Activated CD4-positive, alpha-beta T cell treated with anti-CD3 and anti-CD28 coated beads, Interleukin-2, amount 10 ng/mL, durations not matched to agents 7 days and 5 days (primary cell): ENCODE measurements around the gene SORCS2. TPM values are rescaled to one million over a fixed set of nuclear protein-coding genes. Genes with fewer than 3 reads are reported as not detected.

ENCODE experiments used
- CTCF ChIA-PET: fragments of 350-600 bp; sonication (Branson Sonifier 250); formaldehyde crosslinking; loops from one replicate; lab custom pipeline; 2021; ENCODE audit warnings: antibody characterized with exemption; lab: Charles Lee
- POLR2A ChIA-PET: fragments of 350-600 bp; sonication (Branson Sonifier 250); formaldehyde crosslinking; loops from one replicate; lab custom pipeline; 2021; ENCODE audit warnings: antibody characterized with exemption; lab: Charles Lee
- DNase-seq: peaks from one replicate; pipeline ENCODE4 v3.0.0-alpha.2; 2020
- H3K27ac Mint-ChIP-seq: one replicate; pipeline ENCODE4 v1.8.0; 2021; ENCODE audit warnings: mild to moderate bottlenecking, moderate library complexity, mixed read lengths
- H3K27me3 Mint-ChIP-seq: one replicate; pipeline ENCODE4 v1.8.0; 2021; ENCODE audit warnings: mixed read lengths
- H3K36me3 Mint-ChIP-seq: one replicate; pipeline ENCODE4 v1.8.0; 2021; ENCODE audit warnings: low read depth, mixed read lengths
- H3K4me1 Mint-ChIP-seq: one replicate; pipeline ENCODE4 v1.8.0; 2021; ENCODE audit warnings: mixed read lengths
- H3K4me3 Mint-ChIP-seq: one replicate; pipeline ENCODE4 v1.8.0; 2021; ENCODE audit warnings: mild to moderate bottlenecking, moderate library complexity, mixed read lengths
- H3K9me3 Mint-ChIP-seq: one replicate; pipeline ENCODE4 v1.8.0; 2021; ENCODE audit warnings: mixed read lengths
- total RNA-seq, 2 experiments: library from RNA; stranded (reverse); gene quantifications; one replicate each; pipeline ENCODE4 v1.2.3, GENCODE V29; 2021

Gene SORCS2
- not detected for total RNA-seq

DNA sequence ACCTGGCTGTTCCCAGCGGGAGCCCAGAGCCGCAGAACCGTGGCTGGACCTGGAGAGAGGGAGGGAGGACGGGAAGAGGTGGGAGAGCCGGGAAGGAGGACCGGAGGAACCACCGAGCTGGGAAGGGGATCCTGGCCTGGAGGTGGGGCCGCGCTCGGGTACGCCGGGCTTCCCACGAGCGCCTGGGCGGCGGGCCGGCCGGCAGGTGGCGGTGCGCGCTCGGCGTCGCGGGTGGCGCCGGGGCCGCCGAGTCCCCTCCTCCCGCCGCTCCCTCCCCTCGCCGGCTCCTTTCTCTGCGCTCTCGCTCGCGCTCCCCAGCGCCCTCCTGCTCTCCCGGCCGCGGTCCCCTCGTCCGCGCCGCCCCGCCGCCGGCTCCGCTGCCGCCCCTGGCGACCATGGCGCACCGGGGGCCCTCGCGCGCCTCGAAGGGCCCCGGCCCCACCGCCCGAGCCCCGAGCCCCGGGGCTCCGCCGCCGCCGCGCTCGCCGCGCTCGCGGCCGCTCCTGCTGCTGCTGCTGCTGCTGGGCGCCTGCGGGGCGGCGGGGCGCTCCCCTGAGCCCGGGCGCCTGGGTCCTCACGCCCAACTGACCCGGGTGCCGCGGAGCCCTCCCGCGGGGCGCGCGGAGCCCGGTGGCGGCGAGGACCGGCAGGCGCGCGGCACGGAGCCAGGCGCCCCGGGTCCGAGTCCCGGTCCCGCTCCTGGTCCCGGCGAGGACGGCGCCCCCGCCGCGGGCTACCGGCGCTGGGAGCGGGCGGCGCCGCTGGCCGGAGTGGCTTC is at the start of gene SORCS2:
Gene SORCS2 (plus strand): TSS at position 287 of the 778 bp plus-strand sequence.
- H3K4me3 Mint-ChIP-seq = peak within 1 kb of the TSS; percentile 56
- H3K9me3 Mint-ChIP-seq = no peaks in the 10 kb centered on the region
- POLR2A ChIA-PET = no interaction called here
- no peaks in the 10 kb centered on the region for H3K36me3 Mint-ChIP-seq
- H3K27me3 Mint-ChIP-seq = peaks cover 37% of the 10 kb centered on the region
- CTCF ChIA-PET = interaction anchor here (1.3 kb wide), 1 partner anchor 777 kb away, joined by 3 read pairs; no protein-coding TSS in a partner anchor
- no peaks in the 10 kb centered on the region for H3K4me1 Mint-ChIP-seq
- DNase-seq = peak; percentile 36
- no peak within 1 kb of the TSS for H3K27ac Mint-ChIP-seq

DNA sequence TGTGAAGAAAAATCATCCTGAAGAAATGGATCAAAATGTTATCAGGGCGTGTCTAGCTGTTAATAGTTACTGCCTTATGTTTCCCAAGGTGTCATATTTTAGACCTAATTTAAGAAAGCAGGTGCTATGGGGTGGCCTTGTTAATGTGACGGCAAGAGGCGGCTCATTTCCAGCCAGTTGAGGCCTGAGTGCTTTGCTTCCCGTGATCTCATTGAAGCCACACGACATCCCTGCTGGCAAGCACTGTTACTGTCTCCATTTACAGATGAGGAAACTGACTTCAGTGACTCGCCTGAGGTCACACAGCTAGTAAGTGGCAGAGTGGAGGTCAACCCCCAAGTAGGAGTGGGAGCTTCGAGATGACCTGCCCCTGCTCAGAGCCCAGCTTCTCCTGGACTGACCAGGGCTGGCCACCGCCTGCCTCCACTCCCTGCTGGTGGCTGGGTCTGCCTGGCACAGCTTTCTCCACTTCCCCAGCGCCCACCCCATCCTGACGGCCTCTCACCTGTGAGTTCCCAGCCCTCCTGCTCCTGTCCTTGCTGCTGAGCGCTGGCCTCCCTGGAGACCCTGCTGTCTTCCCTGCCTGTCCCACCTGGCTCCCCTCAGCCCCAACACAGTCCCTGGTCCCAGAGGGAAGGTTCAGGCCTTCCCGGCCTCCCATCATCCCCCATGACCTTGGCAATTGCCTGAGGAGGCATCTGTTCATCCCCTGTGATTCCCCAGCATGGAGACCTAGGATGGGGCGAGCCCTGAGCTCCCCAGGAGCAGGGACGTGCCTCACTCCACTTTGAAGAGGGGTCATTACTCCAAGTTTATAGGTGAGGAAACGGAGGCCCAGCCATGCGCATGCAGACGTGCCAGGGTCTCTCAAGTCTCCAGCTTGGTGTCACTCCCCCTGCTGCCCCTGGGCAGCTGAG is 47.7 kb upstream of the SORCS2 start:
- no peaks in the 10 kb centered on the region for H3K9me3 Mint-ChIP-seq
- H3K27ac Mint-ChIP-seq = no peak overlapping the region
- H3K27me3 Mint-ChIP-seq = no peaks in the 10 kb centered on the region
- H3K4me3 Mint-ChIP-seq = no peak overlapping the region
- no peaks in the 10 kb centered on the region for H3K36me3 Mint-ChIP-seq
- POLR2A ChIA-PET = no interaction called here
- no peaks in the 10 kb centered on the region for H3K4me1 Mint-ChIP-seq
- CTCF ChIA-PET = no interaction called here
- DNase-seq = no peak

DNA sequence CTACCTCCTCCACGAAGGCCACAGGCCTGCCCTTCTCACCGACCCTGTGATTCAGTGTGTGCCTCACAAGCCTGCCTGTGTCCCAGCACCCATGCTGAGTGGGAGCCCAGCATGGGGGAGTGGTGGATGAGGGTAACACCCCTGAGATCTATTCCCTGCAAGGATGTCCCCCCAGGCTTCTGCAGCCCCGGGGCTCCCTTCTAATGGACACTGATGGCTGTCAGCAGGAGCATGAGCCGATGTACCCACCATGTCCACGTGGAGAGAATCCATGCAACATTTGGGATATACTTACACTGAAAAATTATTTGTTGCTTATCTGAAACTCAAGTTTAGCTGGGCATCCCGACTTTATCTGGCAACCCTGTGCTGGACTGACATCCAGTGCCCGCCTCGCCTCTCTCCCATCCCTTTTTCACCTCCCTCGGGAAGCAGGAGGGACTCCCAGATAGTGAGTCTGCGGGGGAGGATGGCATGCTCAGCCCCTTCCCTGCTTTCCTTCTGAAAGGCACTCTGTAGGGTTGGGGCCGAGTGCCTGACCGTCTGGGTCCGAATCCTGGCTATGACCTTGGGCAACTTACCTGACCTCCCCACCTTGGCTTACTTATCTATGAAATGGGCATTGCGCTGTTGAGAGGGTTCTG is 46.9 kb upstream of the SORCS2 start:
- no peaks in the 10 kb centered on the region for H3K27me3 Mint-ChIP-seq
- H3K4me3 Mint-ChIP-seq = no peak overlapping the region
- DNase-seq = no peak
- POLR2A ChIA-PET = no interaction called here
- CTCF ChIA-PET = no interaction called here
- no peaks in the 10 kb centered on the region for H3K4me1 Mint-ChIP-seq
- H3K9me3 Mint-ChIP-seq = no peaks in the 10 kb centered on the region
- no peaks in the 10 kb centered on the region for H3K36me3 Mint-ChIP-seq
- no peak overlapping the region for H3K27ac Mint-ChIP-seq

DNA sequence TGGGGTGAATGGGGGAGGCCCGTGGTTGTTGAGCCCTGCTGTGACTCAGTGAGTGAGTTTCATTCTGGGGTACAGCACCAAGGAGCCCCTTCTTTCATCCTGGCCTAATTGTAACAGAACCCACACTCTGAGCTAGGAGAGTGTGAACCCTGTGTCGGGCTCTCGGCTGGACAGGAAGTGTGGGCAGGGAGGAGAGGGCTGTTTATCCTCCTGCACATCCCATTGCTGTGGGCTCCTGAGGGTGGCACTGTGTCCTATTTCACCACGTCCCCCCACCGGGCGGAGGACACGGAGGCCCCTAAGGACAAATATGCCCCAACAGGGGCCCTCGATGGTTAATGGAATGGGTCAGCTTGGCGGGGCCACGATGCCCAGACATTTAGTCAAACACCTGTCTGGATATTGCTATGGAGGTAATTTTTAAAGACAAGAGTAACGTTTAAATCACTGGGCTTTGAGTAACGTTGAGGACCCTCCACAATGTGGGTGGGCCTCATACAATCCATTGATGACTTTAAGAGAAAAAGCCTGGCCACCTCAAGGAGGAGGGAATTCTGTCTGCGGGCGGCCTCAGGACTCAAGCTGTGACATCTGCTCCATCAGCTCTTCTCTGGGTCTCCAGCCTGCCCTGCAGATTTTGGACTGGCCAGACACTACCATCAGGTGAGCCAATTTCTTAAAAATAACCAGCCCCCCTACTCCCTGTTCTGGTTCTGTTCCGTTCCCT is 46.1 kb upstream of the SORCS2 start:
- Mint-ChIP-seq H3K4me1 (no peaks in the 10 kb centered on the region), H3K36me3 (no peaks in the 10 kb centered on the region), H3K4me3 (no peak overlapping the region), H3K27me3 (no peaks in the 10 kb centered on the region), H3K27ac (no peak overlapping the region), H3K9me3 (no peaks in the 10 kb centered on the region)
- POLR2A ChIA-PET = no interaction called here
- CTCF ChIA-PET = no interaction called here
- DNase-seq = no peak

DNA sequence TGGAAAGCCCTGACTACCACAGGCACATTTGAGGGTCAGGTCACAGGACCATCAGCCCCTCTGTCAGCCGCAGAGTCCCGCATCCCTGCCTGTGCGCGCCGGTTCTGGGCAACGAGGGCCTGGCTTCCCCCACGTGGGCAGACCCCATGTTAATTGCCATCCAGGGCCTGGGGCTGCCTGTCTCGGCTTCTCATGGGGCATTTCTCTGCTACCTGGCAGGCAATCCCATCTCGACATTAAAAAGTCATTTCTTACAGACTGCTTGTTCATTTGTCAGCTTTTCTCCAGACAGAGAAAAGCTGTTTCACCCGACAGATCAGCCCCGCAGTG is 45.6 kb upstream of the SORCS2 start:
- H3K9me3 Mint-ChIP-seq = no peaks in the 10 kb centered on the region
- no peaks in the 10 kb centered on the region for H3K27me3 Mint-ChIP-seq
- H3K4me3 Mint-ChIP-seq = no peak overlapping the region
- H3K36me3 Mint-ChIP-seq = no peaks in the 10 kb centered on the region
- H3K27ac Mint-ChIP-seq = no peak overlapping the region
- no peaks in the 10 kb centered on the region for H3K4me1 Mint-ChIP-seq
- ChIA-PET POLR2A (no interaction called here), CTCF (no interaction called here)
- no peak for DNase-seq

DNA sequence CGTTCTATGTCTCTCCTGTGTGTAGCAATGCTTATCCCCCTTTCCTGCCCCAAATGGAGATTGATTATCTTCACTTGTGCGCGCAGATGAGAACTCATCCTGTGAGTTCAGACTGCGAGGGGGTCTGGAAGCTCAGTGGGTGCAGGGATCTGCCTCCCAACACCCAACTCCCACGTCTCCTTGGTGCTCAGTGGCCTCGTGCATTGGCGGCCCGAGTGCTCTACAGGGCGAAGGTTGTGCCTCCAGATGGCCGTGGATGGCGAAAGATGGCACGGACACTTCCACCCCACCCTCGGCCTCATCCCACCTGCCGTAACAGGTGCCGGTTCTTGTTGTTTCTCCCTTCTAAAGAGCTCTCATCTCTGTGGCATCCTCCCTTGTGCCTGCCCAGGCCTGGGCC is 45.1 kb upstream of the SORCS2 start:
- Mint-ChIP-seq H3K9me3 (no peaks in the 10 kb centered on the region), H3K4me3 (no peak overlapping the region), H3K36me3 (no peaks in the 10 kb centered on the region), H3K27me3 (no peaks in the 10 kb centered on the region), H3K4me1 (no peaks in the 10 kb centered on the region), H3K27ac (no peak overlapping the region)
- POLR2A ChIA-PET = no interaction called here
- no peak for DNase-seq
- CTCF ChIA-PET = interaction anchor here (1.4 kb wide), 1 partner anchor 218 kb away, joined by 3 read pairs; no protein-coding TSS in a partner anchor

DNA sequence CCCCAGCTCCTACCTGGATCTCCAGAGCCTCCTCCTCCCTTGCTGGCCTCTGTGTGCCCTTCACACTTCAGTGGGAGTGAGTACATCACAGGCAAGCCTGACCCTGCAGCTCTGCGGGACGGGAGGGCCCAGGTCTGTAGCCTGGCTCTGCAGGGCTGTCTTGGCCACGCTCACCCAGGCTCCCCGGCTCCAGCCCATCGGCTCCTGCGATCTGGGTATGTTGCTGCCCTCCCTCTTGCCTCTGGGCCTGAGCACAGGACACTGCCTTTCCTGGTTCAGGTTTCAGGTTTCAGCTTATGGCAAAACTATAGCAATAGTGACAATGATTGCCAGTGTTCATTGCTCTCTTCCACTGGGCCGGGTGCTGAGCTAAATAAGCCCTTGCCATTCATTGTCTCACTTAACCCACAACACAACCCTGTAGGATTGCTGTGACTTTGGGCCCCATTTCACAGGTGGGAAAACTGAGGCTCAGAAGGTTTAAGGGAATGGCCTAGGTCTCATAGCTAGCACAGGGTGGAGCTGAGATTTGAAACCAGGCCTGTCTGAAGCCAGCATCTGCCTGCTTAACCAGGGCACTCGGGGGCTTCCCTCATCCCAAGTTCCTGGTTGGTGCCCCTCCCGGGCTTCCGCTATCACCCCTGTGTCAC is 44.6 kb upstream of the SORCS2 start:
- Mint-ChIP-seq H3K36me3 (no peaks in the 10 kb centered on the region), H3K27ac (no peak overlapping the region), H3K9me3 (no peaks in the 10 kb centered on the region), H3K4me3 (no peak overlapping the region), H3K27me3 (no peaks in the 10 kb centered on the region), H3K4me1 (no peaks in the 10 kb centered on the region)
- ChIA-PET POLR2A (no interaction called here), CTCF (interaction anchor here (1.4 kb wide), 1 partner anchor 217 kb away, joined by 3 read pairs; no protein-coding TSS in a partner anchor)
- no peak for DNase-seq

DNA sequence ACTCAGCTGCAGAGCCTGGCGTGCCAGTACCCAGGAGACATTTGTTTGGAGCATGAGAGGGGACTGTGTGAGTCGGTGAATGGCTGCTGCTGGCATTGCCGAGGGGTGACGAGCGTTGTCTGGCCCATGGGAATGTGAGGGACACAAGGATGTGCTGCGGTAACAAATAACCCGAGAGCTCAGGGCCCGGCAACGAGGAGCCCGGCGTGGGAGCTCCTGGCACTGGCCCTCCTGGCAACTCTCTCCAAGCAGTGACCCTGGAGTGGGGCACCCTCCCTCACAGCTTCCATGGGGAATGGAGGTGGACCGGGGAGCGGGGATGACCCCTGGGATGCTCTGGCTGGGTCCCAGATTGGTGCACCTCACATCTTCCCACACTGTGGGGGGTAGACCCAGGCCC is 44.0 kb upstream of the SORCS2 start:
- ChIA-PET POLR2A (no interaction called here), CTCF (interaction anchor here (1.4 kb wide), 1 partner anchor 216 kb away, joined by 3 read pairs; no protein-coding TSS in a partner anchor)
- H3K27me3 Mint-ChIP-seq = no peaks in the 10 kb centered on the region
- H3K36me3 Mint-ChIP-seq = no peaks in the 10 kb centered on the region
- no peaks in the 10 kb centered on the region for H3K4me1 Mint-ChIP-seq
- H3K4me3 Mint-ChIP-seq = no peak overlapping the region
- H3K27ac Mint-ChIP-seq = no peak overlapping the region
- no peaks in the 10 kb centered on the region for H3K9me3 Mint-ChIP-seq
- no peak for DNase-seq

DNA sequence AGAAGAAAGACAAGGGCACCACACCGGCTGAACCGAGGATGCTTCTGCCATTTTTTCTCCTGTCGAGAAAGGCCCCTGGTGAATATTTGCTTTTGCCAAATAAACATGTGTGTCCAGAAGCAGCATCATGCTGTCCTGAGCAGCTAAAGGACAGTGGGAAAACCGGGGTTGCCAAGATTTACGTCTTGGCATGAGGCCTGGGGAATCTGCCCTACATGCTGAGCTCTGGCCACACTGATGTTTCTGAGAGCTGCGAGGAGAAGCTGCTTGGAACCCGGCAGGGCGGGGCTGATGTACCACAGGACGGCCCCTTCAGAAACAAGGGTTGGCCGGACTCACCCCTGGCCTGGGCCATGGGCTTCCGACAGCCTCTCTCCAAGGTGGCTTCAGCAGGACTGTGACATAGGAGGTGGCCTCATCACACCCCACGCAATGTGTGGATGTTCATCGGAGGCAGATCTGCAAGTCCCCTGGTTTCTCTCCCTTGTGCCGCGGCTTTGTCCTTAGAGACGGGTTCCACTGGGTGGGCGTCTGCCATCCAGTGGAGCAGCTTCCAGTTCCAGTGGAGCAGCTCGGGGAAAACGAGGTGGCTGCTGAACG is 42.2 kb upstream of the SORCS2 start:
- ChIA-PET POLR2A (no interaction called here), CTCF (no interaction called here)
- Mint-ChIP-seq H3K9me3 (no peaks in the 10 kb centered on the region), H3K27me3 (no peaks in the 10 kb centered on the region), H3K4me1 (no peaks in the 10 kb centered on the region), H3K27ac (no peak overlapping the region), H3K4me3 (no peak overlapping the region), H3K36me3 (no peaks in the 10 kb centered on the region)
- no peak for DNase-seq

DNA sequence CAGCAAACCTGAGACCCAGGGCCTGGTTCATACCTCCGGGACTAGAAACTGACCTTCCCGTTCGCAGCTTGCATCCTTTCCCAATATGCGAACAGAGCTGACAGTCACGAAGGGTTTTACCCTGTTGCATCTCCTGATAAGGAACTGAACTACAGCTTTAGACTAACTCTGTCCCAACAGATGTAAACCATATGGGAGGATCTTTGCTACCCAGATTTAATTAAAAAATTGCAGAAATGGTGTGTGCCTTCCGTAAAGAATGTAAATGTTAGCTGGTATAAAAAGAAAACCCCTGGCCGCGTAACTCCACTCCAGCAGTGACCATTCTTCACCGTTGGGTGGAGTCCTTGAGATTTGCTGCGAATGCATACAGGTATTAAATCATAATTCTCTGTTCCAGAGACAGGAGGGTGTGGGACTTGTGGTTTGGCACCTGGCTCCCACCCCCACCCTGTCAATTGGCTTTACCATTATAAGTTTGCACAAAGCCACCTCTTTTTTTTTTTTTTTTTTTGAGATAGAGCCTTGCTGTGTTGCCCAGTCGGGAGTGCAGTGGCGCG is 40.6 kb upstream of the SORCS2 start:
- CTCF ChIA-PET = interaction anchor here (1.0 kb wide), 1 partner anchor 11 kb away, joined by 3 read pairs; no protein-coding TSS in a partner anchor
- peaks cover 10% of the 10 kb centered on the region for H3K27me3 Mint-ChIP-seq
- H3K36me3 Mint-ChIP-seq = no peaks in the 10 kb centered on the region
- no peak for DNase-seq
- POLR2A ChIA-PET = no interaction called here
- H3K9me3 Mint-ChIP-seq = no peaks in the 10 kb centered on the region
- H3K4me1 Mint-ChIP-seq = no peaks in the 10 kb centered on the region
- H3K27ac Mint-ChIP-seq = no peak overlapping the region
- H3K4me3 Mint-ChIP-seq = no peak overlapping the region

DNA sequence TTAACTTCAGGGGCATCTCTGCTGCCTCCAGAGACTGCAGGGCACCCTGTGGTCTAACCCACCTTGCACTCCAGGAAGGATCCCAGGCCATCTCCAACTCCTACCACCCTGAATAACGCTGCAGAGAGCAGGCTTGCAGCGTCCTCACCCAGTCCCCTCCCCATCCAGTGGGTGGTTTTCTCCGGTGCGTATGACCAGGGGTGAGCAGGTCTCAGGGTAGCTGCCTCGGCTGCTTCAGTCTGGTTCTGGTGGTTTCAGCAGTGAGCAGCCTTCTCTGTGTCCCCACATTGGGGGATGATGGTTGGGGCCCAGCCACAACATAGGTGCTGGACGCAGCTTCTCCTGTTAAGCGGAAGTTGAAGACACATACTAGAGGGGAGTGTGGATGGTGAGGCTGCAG is 38.6 kb upstream of the SORCS2 start:
- H3K9me3 Mint-ChIP-seq = no peaks in the 10 kb centered on the region
- H3K36me3 Mint-ChIP-seq = no peaks in the 10 kb centered on the region

More for the DNA sequence above, 38.6 kb upstream of the SORCS2 start:
- CTCF ChIA-PET = no interaction called here
- peaks cover 10% of the 10 kb centered on the region for H3K27me3 Mint-ChIP-seq
- H3K4me3 Mint-ChIP-seq = no peak overlapping the region
- no peak overlapping the region for H3K27ac Mint-ChIP-seq
- H3K4me1 Mint-ChIP-seq = no peaks in the 10 kb centered on the region
- POLR2A ChIA-PET = no interaction called here
- DNase-seq = no peak
